RWPE1 (cell line): ENCODE results near the gene GGT5.

Source experiments
- CTCF ChIA-PET: fragments of 350-600 bp; sonication (Branson Sonifier 250); formaldehyde crosslinking; extraction: SDS; loops from one replicate; lab custom pipeline; 2021; lab: Yijun Ruan, JAX
- POLR2A ChIA-PET: fragments of 400-600 bp; formaldehyde crosslinking; extraction: SDS; loops from one replicate; lab custom pipeline; 2020; ENCODE audit warnings: antibody characterized with exemption; ENCODE audit not compliant: low non-redundant PET; lab: Yijun Ruan, JAX
- DNase-seq: peaks from one replicate; pipeline ENCODE4 v3.0.0; 2012; ENCODE audit warnings: low spot score
- H3K27ac ChIP-seq: fragments of 450-650 bp; 2 replicates; pipeline ENCODE4 v1.5.1; 2017
- CTCF ChIP-seq: fragments of 450-650 bp; conservative IDR thresholded peaks from 2 replicates; pipeline ENCODE4 v1.5.1; 2017; ENCODE audit warnings: low read depth, mild to moderate bottlenecking

Gene GGT5

GRCh38 chr22:24230911-24231656 lies 13.8 kb downstream of the GGT5 start:
- ChIA-PET CTCF (interaction anchor here (1.2 kb wide), 1 partner anchor 41 kb away, joined by 14 read pairs; no protein-coding TSS in a partner anchor), POLR2A (no interaction called here)
- no peak overlapping the region for H3K27ac ChIP-seq
- no peak for DNase-seq
- no peak for TF ChIP-seq CTCF

GRCh38 chr22:24225951-24226350 lies 18.9 kb downstream of the GGT5 start:
- CTCF ChIA-PET = no interaction called here
- POLR2A ChIA-PET = no interaction called here
- H3K27ac ChIP-seq = no peak overlapping the region
- no peak for DNase-seq
- no peak for TF ChIP-seq CTCF

GRCh38 chr22:24225044-24225601 lies 19.8 kb downstream of the GGT5 start:
- ChIA-PET CTCF (no interaction called here), POLR2A (no interaction called here)
- no peak for DNase-seq
- H3K27ac ChIP-seq = no peak overlapping the region
- no peak for TF ChIP-seq CTCF

- ChIA-PET POLR2A (no interaction called here), CTCF (no interaction called here)
- H3K27ac ChIP-seq = no peak overlapping the region
- TF ChIP-seq CTCF = no peak
- DNase-seq = no peak
These were observed 20.4 kb downstream of the GGT5 start for GRCh38 chr22:24224468-24224867.

GRCh38 chr22:24219750-24220149 lies 25.1 kb downstream of the GGT5 start:
- no peak overlapping the region for H3K27ac ChIP-seq
- no peak for TF ChIP-seq CTCF
- POLR2A ChIA-PET = no interaction called here
- DNase-seq = no peak
- CTCF ChIA-PET = interaction anchor here (0.7 kb wide), 1 partner anchor 28 kb away, joined by 3 read pairs; no protein-coding TSS in a partner anchor

- POLR2A ChIA-PET = no interaction called here
- TF ChIP-seq CTCF = no peak
- DNase-seq = no peak
- CTCF ChIA-PET = no interaction called here
- no peak overlapping the region for H3K27ac ChIP-seq
These were observed 27.5 kb downstream of the GGT5 start for GRCh38 chr22:24217384-24217783.
